ENCODE results near the gene LRRIQ1.
A peak's percentile ranks its signal among the peaks of the same experiment; 100 is the strongest.

Gene LRRIQ1

DNA sequence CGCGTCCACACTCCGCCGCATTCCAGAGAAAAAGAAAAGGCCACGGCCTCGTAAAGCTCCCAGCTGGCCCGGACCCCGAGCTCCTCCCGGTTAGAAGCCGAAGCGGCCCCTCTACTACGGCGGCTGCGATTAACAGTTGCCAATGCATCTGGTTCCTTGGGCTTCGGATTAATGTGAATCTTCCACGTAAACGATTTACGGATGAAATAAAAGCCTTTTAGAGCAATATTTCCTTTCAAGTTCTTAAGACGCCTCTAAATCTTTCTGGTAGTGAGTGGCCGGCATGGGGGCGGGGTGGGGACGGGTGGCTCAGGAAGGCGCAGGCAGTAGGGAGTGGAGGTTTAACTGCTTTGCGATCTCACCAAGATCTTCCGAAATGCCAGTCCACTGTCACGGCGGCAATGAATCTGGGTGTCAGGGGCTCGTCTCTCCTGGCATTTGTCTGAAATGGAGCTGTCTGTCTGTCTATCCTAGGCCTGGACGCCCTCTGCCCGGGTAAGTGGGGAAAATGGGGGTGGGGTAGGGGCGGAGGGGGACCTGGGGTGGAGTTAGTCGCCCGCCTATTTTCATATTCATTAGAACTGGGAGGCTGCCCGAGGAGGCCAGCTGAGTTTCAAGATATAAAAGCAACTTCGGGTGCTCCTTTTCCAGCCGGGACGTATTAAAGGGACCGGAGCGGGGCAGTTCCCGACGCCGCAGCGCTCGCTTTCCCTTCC, 243.5 kb downstream of the LRRIQ1 start:
- ChIA-PET POLR2A (interaction anchor here (0.6 kb wide), 1 partner anchor 534 kb away, joined by 3 read pairs; no protein-coding TSS in a partner anchor), CTCF (interaction anchor here (0.6 to 1.5 kb wide), 2 partner anchors 9 to 16 kb away, joined by 3 read pairs; no protein-coding TSS in a partner anchor)
- TF ChIP-seq FEZF1 (tag by site-specific recombination; IDR thresholded peaks at IDR 0.05) (peak; percentile 24; the same call in 1 of the 2 replicates), ZNF560 (tag by site-specific recombination; IDR thresholded peaks at IDR 0.05; ENCODE audit: borderline replicate concordance) (no peak)
- H3K4me3 ChIP-seq (ENCODE audit: low read depth, low read length): peak overlapping the region; percentile 57
- no peaks in the 10 kb centered on the region for H3K36me3 ChIP-seq (ENCODE audit: control insufficient read depth in 2 of 2, insufficient read depth in 1 of 2, low read length in 2 of 2)
- H3K27ac ChIP-seq (ENCODE audit: extremely low read depth, low read depth, low read length): peak overlapping the region; percentile 83
- no peaks in the 10 kb centered on the region for H3K4me1 ChIP-seq (ENCODE audit: control insufficient read depth, insufficient read depth, low read length)
- no peaks in the 10 kb centered on the region for H3K9me3 ChIP-seq (ENCODE audit: control insufficient read depth, insufficient read depth, low read depth, low read length)

DNA sequence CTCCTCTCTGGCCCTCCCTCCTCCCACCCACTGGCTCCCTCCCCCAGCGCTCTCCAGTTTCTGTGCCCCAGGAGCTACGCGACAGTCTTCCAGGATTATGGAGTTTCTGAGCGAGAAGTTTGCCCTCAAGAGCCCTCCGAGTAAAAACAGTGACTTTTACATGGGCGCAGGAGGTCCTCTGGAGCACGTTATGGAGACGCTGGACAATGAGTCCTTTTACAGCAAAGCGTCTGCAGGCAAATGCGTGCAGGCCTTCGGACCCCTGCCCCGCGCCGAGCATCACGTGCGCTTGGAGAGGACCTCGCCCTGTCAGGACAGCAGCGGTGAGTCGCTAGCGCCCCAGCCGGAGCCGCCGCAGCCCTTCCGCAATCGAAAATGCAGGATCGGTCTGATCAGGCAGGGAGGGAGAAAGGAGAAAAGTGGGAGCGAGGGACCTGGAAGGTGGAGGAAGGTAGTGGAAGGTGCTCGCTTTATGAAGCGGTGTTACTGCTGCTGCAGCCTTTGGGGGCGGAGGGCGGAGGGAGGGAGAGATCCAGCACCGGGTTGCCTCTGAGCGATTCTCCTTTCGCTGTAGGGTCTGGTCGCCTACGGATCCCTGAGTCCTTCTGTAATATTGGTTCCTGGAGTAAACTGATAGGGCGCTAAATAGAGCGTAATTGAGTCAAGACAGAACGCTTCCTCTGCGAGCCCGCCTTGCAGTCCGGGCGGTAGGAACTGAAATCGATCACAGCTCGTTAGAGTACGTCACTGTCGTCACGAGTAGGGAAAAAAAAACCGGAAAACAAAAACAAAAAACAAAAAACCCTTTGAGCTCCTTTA, 244.2 kb downstream of the LRRIQ1 start, which contains the start of gene ALX1:
Gene ALX1, plus strand, starts transcription at position 56 of the 819 bp plus-strand sequence. Its CDS starts 42 bp downstream, at position 98.
- peak within 1 kb of the TSS; percentile 57 for H3K4me3 ChIP-seq (ENCODE audit: low read depth, low read length)
- no peaks in the 10 kb centered on the region for H3K4me1 ChIP-seq (ENCODE audit: control insufficient read depth, insufficient read depth, low read length)
- ChIA-PET CTCF (interaction anchor here (0.6 kb wide), 1 partner anchor 17 kb away, joined by 3 read pairs; no protein-coding TSS in a partner anchor), POLR2A (interaction anchor here (0.6 kb wide), 1 partner anchor 533 kb away, joined by 3 read pairs; no protein-coding TSS in a partner anchor)
- no peaks in the 10 kb centered on the region for H3K9me3 ChIP-seq (ENCODE audit: control insufficient read depth, insufficient read depth, low read depth, low read length)
- H3K27ac ChIP-seq (ENCODE audit: extremely low read depth, low read depth, low read length): peak within 1 kb of the TSS; percentile 83
- H3K36me3 ChIP-seq (ENCODE audit: control insufficient read depth in 2 of 2, insufficient read depth in 1 of 2, low read length in 2 of 2): no peaks in the 10 kb centered on the region
- TF ChIP-seq ZNF202 (tag by site-specific recombination; IDR thresholded peaks at IDR 0.05; ENCODE audit: borderline replicate concordance): no peak
- TF ChIP-seq ZNF629 (tag by site-specific recombination; IDR thresholded peaks at IDR 0.05): peak; percentile 93
- TF ChIP-seq IKZF3 (tag by site-specific recombination; IDR thresholded peaks at IDR 0.05): peak; percentile 63
- TF ChIP-seq ZSCAN30 (tag by site-specific recombination; IDR thresholded peaks at IDR 0.05): peak; percentile 24; the same call in 1 of the 2 replicates
- peak; percentile 95 for TF ChIP-seq PRDM1 (tag by site-specific recombination; IDR thresholded peaks at IDR 0.05)
- peak; percentile 100 for TF ChIP-seq ZBTB17 (tag by site-specific recombination; IDR thresholded peaks at IDR 0.05)
- no peak for TF ChIP-seq YY1 (tag by site-specific recombination; IDR thresholded peaks at IDR 0.05)
- TF ChIP-seq ZXDB (tag by site-specific recombination; IDR thresholded peaks at IDR 0.05): peak; percentile 84
- peak; percentile 64 for TF ChIP-seq SP3 (tag by site-specific recombination; IDR thresholded peaks at IDR 0.05)
- peak; percentile 47 for TF ChIP-seq ZFHX2 (tag by site-specific recombination; conservative IDR thresholded peaks at IDR 0.05)
- peak; percentile 93 for TF ChIP-seq ZNF366 (tag by site-specific recombination; conservative IDR thresholded peaks at IDR 0.05)
- 0 out of 2 replicates have a peak, but pooled peaks have one; percentile 33 for TF ChIP-seq ZNF610 (tag by site-specific recombination; IDR thresholded peaks at IDR 0.05; ENCODE audit: borderline replicate concordance)
- TF ChIP-seq, protein P1, sequence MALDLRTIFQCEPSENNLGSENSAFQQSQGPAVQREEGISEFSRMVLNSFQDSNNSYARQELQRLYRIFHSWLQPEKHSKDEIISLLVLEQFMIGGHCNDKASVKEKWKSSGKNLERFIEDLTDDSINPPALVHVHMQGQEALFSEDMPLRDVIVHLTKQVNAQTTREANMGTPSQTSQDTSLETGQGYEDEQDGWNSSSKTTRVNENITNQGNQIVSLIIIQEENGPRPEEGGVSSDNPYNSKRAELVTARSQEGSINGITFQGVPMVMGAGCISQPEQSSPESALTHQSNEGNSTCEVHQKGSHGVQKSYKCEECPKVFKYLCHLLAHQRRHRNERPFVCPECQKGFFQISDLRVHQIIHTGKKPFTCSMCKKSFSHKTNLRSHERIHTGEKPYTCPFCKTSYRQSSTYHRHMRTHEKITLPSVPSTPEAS (tag by site-specific recombination; IDR thresholded peaks at IDR 0.05): peak; percentile 23
- TF ChIP-seq, protein P2, sequence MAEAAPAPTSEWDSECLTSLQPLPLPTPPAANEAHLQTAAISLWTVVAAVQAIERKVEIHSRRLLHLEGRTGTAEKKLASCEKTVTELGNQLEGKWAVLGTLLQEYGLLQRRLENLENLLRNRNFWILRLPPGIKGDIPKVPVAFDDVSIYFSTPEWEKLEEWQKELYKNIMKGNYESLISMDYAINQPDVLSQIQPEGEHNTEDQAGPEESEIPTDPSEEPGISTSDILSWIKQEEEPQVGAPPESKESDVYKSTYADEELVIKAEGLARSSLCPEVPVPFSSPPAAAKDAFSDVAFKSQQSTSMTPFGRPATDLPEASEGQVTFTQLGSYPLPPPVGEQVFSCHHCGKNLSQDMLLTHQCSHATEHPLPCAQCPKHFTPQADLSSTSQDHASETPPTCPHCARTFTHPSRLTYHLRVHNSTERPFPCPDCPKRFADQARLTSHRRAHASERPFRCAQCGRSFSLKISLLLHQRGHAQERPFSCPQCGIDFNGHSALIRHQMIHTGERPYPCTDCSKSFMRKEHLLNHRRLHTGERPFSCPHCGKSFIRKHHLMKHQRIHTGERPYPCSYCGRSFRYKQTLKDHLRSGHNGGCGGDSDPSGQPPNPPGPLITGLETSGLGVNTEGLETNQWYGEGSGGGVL (tag by site-specific recombination; IDR thresholded peaks at IDR 0.05): peak; percentile 82
- peak; percentile 98 for TF ChIP-seq ZNF335 (tag by site-specific recombination; conservative IDR thresholded peaks at IDR 0.05)
- no peak for TF ChIP-seq BCL11B (tag by site-specific recombination; IDR thresholded peaks at IDR 0.05; ENCODE audit: low read depth)
- TF ChIP-seq, protein P3, sequence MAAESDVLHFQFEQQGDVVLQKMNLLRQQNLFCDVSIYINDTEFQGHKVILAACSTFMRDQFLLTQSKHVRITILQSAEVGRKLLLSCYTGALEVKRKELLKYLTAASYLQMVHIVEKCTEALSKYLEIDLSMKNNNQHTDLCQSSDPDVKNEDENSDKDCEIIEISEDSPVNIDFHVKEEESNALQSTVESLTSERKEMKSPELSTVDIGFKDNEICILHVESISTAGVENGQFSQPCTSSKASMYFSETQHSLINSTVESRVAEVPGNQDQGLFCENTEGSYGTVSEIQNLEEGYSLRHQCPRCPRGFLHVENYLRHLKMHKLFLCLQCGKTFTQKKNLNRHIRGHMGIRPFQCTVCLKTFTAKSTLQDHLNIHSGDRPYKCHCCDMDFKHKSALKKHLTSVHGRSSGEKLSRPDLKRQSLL (tag by site-specific recombination; IDR thresholded peaks at IDR 0.05): peak; percentile 94
- TF ChIP-seq, protein P4, sequence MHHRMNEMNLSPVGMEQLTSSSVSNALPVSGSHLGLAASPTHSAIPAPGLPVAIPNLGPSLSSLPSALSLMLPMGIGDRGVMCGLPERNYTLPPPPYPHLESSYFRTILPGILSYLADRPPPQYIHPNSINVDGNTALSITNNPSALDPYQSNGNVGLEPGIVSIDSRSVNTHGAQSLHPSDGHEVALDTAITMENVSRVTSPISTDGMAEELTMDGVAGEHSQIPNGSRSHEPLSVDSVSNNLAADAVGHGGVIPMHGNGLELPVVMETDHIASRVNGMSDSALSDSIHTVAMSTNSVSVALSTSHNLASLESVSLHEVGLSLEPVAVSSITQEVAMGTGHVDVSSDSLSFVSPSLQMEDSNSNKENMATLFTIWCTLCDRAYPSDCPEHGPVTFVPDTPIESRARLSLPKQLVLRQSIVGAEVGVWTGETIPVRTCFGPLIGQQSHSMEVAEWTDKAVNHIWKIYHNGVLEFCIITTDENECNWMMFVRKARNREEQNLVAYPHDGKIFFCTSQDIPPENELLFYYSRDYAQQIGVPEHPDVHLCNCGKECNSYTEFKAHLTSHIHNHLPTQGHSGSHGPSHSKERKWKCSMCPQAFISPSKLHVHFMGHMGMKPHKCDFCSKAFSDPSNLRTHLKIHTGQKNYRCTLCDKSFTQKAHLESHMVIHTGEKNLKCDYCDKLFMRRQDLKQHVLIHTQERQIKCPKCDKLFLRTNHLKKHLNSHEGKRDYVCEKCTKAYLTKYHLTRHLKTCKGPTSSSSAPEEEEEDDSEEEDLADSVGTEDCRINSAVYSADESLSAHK (tag by site-specific recombination; IDR thresholded peaks at IDR 0.05): peak; percentile 49; the same call in 1 of the 2 replicates
- TF ChIP-seq ZNF658 (tag by site-specific recombination; IDR thresholded peaks at IDR 0.05): no peak
- TF ChIP-seq, protein P5, sequence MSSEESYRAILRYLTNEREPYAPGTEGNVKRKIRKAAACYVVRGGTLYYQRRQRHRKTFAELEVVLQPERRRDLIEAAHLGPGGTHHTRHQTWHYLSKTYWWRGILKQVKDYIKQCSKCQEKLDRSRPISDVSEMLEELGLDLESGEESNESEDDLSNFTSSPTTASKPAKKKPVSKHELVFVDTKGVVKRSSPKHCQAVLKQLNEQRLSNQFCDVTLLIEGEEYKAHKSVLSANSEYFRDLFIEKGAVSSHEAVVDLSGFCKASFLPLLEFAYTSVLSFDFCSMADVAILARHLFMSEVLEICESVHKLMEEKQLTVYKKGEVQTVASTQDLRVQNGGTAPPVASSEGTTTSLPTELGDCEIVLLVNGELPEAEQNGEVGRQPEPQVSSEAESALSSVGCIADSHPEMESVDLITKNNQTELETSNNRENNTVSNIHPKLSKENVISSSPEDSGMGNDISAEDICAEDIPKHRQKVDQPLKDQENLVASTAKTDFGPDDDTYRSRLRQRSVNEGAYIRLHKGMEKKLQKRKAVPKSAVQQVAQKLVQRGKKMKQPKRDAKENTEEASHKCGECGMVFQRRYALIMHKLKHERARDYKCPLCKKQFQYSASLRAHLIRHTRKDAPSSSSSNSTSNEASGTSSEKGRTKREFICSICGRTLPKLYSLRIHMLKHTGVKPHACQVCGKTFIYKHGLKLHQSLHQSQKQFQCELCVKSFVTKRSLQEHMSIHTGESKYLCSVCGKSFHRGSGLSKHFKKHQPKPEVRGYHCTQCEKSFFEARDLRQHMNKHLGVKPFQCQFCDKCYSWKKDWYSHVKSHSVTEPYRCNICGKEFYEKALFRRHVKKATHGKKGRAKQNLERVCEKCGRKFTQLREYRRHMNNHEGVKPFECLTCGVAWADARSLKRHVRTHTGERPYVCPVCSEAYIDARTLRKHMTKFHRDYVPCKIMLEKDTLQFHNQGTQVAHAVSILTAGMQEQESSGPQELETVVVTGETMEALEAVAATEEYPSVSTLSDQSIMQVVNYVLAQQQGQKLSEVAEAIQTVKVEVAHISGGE (tag by site-specific recombination; conservative IDR thresholded peaks at IDR 0.05; ENCODE audit: low read depth): peak; percentile 34; the same call in 1 of the 2 replicates
